H9 (cell line): ENCODE results near the gene SLC9A9. TPM values are rescaled to one million over a fixed set of nuclear protein-coding genes. Genes with fewer than 3 reads are reported as not detected.

Experiments
- DNase-seq: peaks from one replicate; pipeline ENCODE4 v3.0.0-alpha.2; 2017
- H2AFZ ChIP-seq: one replicate; pipeline ENCODE4 v1.6.1; 2013; ENCODE audit warnings: mild to moderate bottlenecking, low read length, control low read depth, moderate library complexity
- H2AK5ac ChIP-seq: 2 replicates; pipeline ENCODE4 v1.6.1; 2013; ENCODE audit warnings: low read length, control low read depth, mixed read lengths; ENCODE audit not compliant: insufficient read length
- H2BK120ac ChIP-seq: one replicate; pipeline ENCODE4 v1.6.1; 2013; ENCODE audit warnings: low read depth, mild to moderate bottlenecking, low read length, control low read depth, inconsistent platforms; ENCODE audit not compliant: poor library complexity, severe bottlenecking
- H2BK12ac ChIP-seq: 2 replicates; pipeline ENCODE4 v1.6.1; 2013; ENCODE audit warnings: low read length, control low read depth, mixed read lengths, low read depth; ENCODE audit not compliant: insufficient read length
- H2BK15ac ChIP-seq: 2 replicates; pipeline ENCODE4 v1.6.1; 2013; ENCODE audit warnings: low read depth, low read length, control low read depth
- H2BK20ac ChIP-seq: one replicate; pipeline ENCODE4 v1.6.1; 2013; ENCODE audit warnings: low read depth, mild to moderate bottlenecking, low read length, control low read depth, inconsistent platforms; ENCODE audit not compliant: poor library complexity, severe bottlenecking
- H2BK5ac ChIP-seq: 2 replicates; pipeline ENCODE4 v1.6.1; 2013; ENCODE audit warnings: low read length, control low read depth, mixed read lengths; ENCODE audit not compliant: insufficient read length
- H3K14ac ChIP-seq: 2 replicates; pipeline ENCODE4 v1.6.1; 2013; ENCODE audit warnings: low read length, control low read depth; ENCODE audit not compliant: insufficient read depth
- H3K18ac ChIP-seq: 2 replicates; pipeline ENCODE4 v1.6.1; 2013; ENCODE audit warnings: low read depth, mild to moderate bottlenecking, mixed read lengths, low read length, control low read depth; ENCODE audit not compliant: insufficient read length
- H3K23ac ChIP-seq: 2 replicates; pipeline ENCODE4 v1.6.1; 2013; ENCODE audit warnings: low read length, control low read depth, mixed read lengths, low read depth; ENCODE audit not compliant: insufficient read length
- H3K23me2 ChIP-seq: 2 replicates; pipeline ENCODE4 v1.6.1; 2013; ENCODE audit warnings: low read depth, mild to moderate bottlenecking, mixed read lengths, low read length, control low read depth; ENCODE audit not compliant: insufficient read length, poor library complexity, severe bottlenecking
- H3K27ac ChIP-seq: 2 replicates; pipeline ENCODE4 v1.5.1; 2013; ENCODE audit warnings: low read length, control low read depth, mixed read lengths, low read depth; ENCODE audit not compliant: insufficient read length
- H3K27me3 ChIP-seq: 2 replicates; pipeline ENCODE4 v1.6.1; 2013; ENCODE audit warnings: low read length, control low read depth, inconsistent platforms; ENCODE audit not compliant: insufficient read depth
- H3K4ac ChIP-seq: 2 replicates; pipeline ENCODE4 v1.6.1; 2013; ENCODE audit warnings: low read depth, mild to moderate bottlenecking, control low read depth, inconsistent platforms, low read length, moderate library complexity
- H3K4me1 ChIP-seq: 2 replicates; pipeline ENCODE4 v1.6.1; 2013; ENCODE audit warnings: low read length, control low read depth, inconsistent platforms; ENCODE audit not compliant: insufficient read depth
- H3K4me2 ChIP-seq: 2 replicates; pipeline ENCODE4 v1.6.1; 2013; ENCODE audit warnings: low read length, control low read depth, mixed read lengths; ENCODE audit not compliant: insufficient read length, insufficient read depth
- H3K56ac ChIP-seq: 2 replicates; pipeline ENCODE4 v1.6.1; 2013; ENCODE audit warnings: low read depth, mild to moderate bottlenecking, mixed read lengths, low read length, control low read depth; ENCODE audit not compliant: insufficient read length
- H3K79me1 ChIP-seq: 2 replicates; pipeline ENCODE4 v1.6.1; 2013; ENCODE audit warnings: low read depth, mild to moderate bottlenecking, moderate library complexity, low read length, control low read depth, inconsistent platforms; ENCODE audit not compliant: insufficient read depth, poor library complexity, severe bottlenecking
- H3K79me2 ChIP-seq: 2 replicates; pipeline ENCODE4 v1.6.1; 2013; ENCODE audit warnings: low read length, control low read depth, inconsistent platforms; ENCODE audit not compliant: insufficient read depth
- H3K9ac ChIP-seq: 2 replicates; pipeline ENCODE4 v1.6.1; 2013; ENCODE audit warnings: low read length, control low read depth, mixed read lengths; ENCODE audit not compliant: insufficient read length; ENCODE audit errors: extremely low read depth
- H3K9me3 ChIP-seq: one replicate; pipeline ENCODE4 v1.6.1; 2013; ENCODE audit warnings: low read depth, low read length, inconsistent platforms; ENCODE audit not compliant: control insufficient read depth
- H3T11ph ChIP-seq: one replicate; pipeline ENCODE4 v1.6.1; 2013; ENCODE audit warnings: mild to moderate bottlenecking, low read length, control low read depth, inconsistent platforms
- H4K20me1 ChIP-seq: one replicate; pipeline ENCODE4 v1.6.1; 2013; ENCODE audit not compliant: control insufficient read depth, insufficient read length, insufficient read depth
- H4K5ac ChIP-seq: 2 replicates; pipeline ENCODE4 v1.6.1; 2013; ENCODE audit warnings: low read depth, mild to moderate bottlenecking, mixed read lengths, low read length, control low read depth; ENCODE audit not compliant: insufficient read length
- H4K8ac ChIP-seq: replicated peaks from 2 replicates; pipeline ENCODE4 v1.6.1; 2013; ENCODE audit warnings: low read length, control low read depth, mixed read lengths, low read depth; ENCODE audit not compliant: insufficient read length
- H4K91ac ChIP-seq: 2 replicates; pipeline ENCODE4 v1.6.1; 2013; ENCODE audit warnings: low read depth, mild to moderate bottlenecking, moderate library complexity, mixed read lengths, low read length, control low read depth; ENCODE audit not compliant: insufficient read length
- H3K27ac Mint-ChIP-seq, 3 experiments: 2 replicates in 2 of 3; 3 replicates in 1 of 3; pipeline ENCODE4 v1.8.0; 2020 to 2021; ENCODE audit warnings: mixed read lengths in 3 of 3, mild to moderate bottlenecking in 1 of 3, moderate library complexity in 1 of 3
- H3K27me3 Mint-ChIP-seq: 2 replicates; pipeline ENCODE4 v1.8.0; 2021; ENCODE audit warnings: low read depth, mild to moderate bottlenecking, moderate library complexity, mixed read lengths
- H3K36me3 Mint-ChIP-seq, 3 experiments: 2 replicates in 2 of 3; 3 replicates in 1 of 3; pipeline ENCODE4 v1.8.0; 2020 to 2021; ENCODE audit warnings: low read depth in 3 of 3, mixed read lengths in 3 of 3; ENCODE audit not compliant: insufficient read depth in 1 of 3
- H3K4me1 Mint-ChIP-seq, 2 experiments: 2 replicates each; pipeline ENCODE4 v1.8.0; 2020; ENCODE audit warnings: mixed read lengths in 2 of 2
- H3K4me3 Mint-ChIP-seq, 2 experiments: 2 replicates in 1 of 2; 3 replicates in 1 of 2; pipeline ENCODE4 v1.8.0; 2020 to 2021; ENCODE audit warnings: mild to moderate bottlenecking in 2 of 2, mixed read lengths in 2 of 2, moderate library complexity in 1 of 2
- H3K9me3 Mint-ChIP-seq, 2 experiments: 2 replicates in 1 of 2; 3 replicates in 1 of 2; pipeline ENCODE4 v1.8.0; 2020; ENCODE audit warnings: mild to moderate bottlenecking in 2 of 2, mixed read lengths in 2 of 2, moderate library complexity in 1 of 2
- WGBS: extraction: QIAGEN DNeasy Blood & Tissue Kit; methylation state at CpG from one replicate; pipeline ENCODE4 v1.1.7; 2013; ENCODE audit warnings: missing lambda C conversion rate, low lambda C conversion rate, mixed read lengths; ENCODE audit not compliant: insufficient read length; ENCODE audit errors: extremely low coverage; 5-methylcytosine and 5-hydroxymethylcytosine counted together
- total RNA-seq: library from RNA; stranded (reverse); gene quantifications from 2 replicates; pipeline ENCODE4 v1.2.1, GENCODE V29; 2021
- TF ChIP-seq, protein P1 (sequence below): fragments of 200-600 bp; sonication (generic); conservative IDR thresholded peaks from 3 replicates; pipeline ENCODE4 v1.8.0; 2021; ENCODE audit warnings: antibody characterized with exemption, mild to moderate bottlenecking

SLC9A9 gene
- total RNA-seq, 1 experiment from 2014 or later = 0.35 TPM

DNA sequence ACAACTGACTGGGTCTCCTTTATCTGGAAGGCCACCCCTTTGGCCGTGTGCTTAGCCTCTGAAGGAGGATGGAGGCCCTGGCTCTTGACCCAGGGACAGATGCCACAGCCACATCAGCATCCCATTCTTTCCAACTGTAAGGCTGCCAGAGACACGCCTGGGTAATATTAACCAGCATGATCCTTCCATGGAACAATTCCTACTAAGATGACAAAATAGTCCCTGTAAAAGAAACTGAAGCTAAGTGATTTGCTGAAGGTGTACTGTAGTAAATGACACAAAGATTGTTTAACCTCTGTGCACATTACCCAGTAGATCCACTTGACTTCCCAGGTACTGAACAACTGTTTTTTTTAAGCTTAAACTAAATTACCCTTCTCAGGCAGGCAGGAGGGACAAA lies 352.7 kb downstream of the SLC9A9 start:
- H2BK120ac ChIP-seq = no peak overlapping the region
- Mint-ChIP-seq H3K27me3 (no peaks in the 10 kb centered on the region), H3K4me1 (peaks cover 7 to 9% of the 10 kb centered on the region in 2 experiments; a peak in 3 of 4 replicates), H3K9me3 (no peaks in the 10 kb centered on the region; a peak in 2 of 5 replicates), H3K36me3 (no peaks in the 10 kb centered on the region), H3K4me3 (no peak overlapping the region), H3K27ac (no peak overlapping the region)
- H3K23ac ChIP-seq = no peak overlapping the region
- H2BK20ac ChIP-seq = no peak overlapping the region
- H2BK15ac ChIP-seq = no peak overlapping the region
- no peak overlapping the region for H4K5ac ChIP-seq
- no peak overlapping the region for H3T11ph ChIP-seq
- no peak overlapping the region for H3K27ac ChIP-seq
- H3K18ac ChIP-seq = no peak overlapping the region
- H2BK12ac ChIP-seq = no peak overlapping the region
- WGBS = no CpG with 5 or more reads among the region's 2 CpGs
- DNase-seq = no peak
- H3K56ac ChIP-seq = no peak overlapping the region
- no peak overlapping the region for H3K4me2 ChIP-seq
- no peak overlapping the region for H2AK5ac ChIP-seq
- H4K8ac ChIP-seq = no peak overlapping the region
- no peaks in the 10 kb centered on the region for H4K20me1 ChIP-seq
- H3K4ac ChIP-seq = no peak overlapping the region
- TF ChIP-seq, protein P1, sequence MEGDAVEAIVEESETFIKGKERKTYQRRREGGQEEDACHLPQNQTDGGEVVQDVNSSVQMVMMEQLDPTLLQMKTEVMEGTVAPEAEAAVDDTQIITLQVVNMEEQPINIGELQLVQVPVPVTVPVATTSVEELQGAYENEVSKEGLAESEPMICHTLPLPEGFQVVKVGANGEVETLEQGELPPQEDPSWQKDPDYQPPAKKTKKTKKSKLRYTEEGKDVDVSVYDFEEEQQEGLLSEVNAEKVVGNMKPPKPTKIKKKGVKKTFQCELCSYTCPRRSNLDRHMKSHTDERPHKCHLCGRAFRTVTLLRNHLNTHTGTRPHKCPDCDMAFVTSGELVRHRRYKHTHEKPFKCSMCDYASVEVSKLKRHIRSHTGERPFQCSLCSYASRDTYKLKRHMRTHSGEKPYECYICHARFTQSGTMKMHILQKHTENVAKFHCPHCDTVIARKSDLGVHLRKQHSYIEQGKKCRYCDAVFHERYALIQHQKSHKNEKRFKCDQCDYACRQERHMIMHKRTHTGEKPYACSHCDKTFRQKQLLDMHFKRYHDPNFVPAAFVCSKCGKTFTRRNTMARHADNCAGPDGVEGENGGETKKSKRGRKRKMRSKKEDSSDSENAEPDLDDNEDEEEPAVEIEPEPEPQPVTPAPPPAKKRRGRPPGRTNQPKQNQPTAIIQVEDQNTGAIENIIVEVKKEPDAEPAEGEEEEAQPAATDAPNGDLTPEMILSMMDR = no peak
- H3K27me3 ChIP-seq = no peaks in the 10 kb centered on the region
- no peak overlapping the region for H3K9ac ChIP-seq
- H3K4me1 ChIP-seq = no peaks in the 10 kb centered on the region
- no peaks in the 10 kb centered on the region for H3K23me2 ChIP-seq
- no peaks in the 10 kb centered on the region for H3K79me2 ChIP-seq
- H3K9me3 ChIP-seq = no peaks in the 10 kb centered on the region
- no peak overlapping the region for H4K91ac ChIP-seq
- no peak overlapping the region for H3K14ac ChIP-seq
- no peak overlapping the region for H2AFZ ChIP-seq
- no peaks in the 10 kb centered on the region for H3K79me1 ChIP-seq
- H2BK5ac ChIP-seq = no peak overlapping the region
